Stimulated activated naive CD8-positive, alpha-beta T cell treated with anti-CD3 and anti-CD28 coated beads, Interleukin-15, Interleukin-2, amounts not matched to agents 100 ng/mL and 50 ng/mL, for 24 hours (primary cell): ENCODE results near the gene AKAP10.
"Not testable (repeated sequence)": the region's sequence is repeated elsewhere in the genome, so short reads cannot be mapped to it uniquely, and the experiment has no call there.

Source experiments
- H3K27ac Mint-ChIP-seq: one replicate; pipeline ENCODE4 v1.8.0; 2021; ENCODE audit warnings: mild to moderate bottlenecking, mixed read lengths
- H3K27me3 Mint-ChIP-seq: one replicate; pipeline ENCODE4 v1.8.0; 2021; ENCODE audit warnings: mixed read lengths
- H3K36me3 Mint-ChIP-seq: one replicate; pipeline ENCODE4 v1.8.0; 2021; ENCODE audit warnings: low read depth, mixed read lengths
- H3K4me1 Mint-ChIP-seq: one replicate; pipeline ENCODE4 v1.8.0; 2021; ENCODE audit warnings: low read depth, mixed read lengths
- H3K4me3 Mint-ChIP-seq: one replicate; pipeline ENCODE4 v1.8.0; 2021; ENCODE audit warnings: mild to moderate bottlenecking, mixed read lengths
- H3K9me3 Mint-ChIP-seq: one replicate; pipeline ENCODE4 v1.8.0; 2021; ENCODE audit warnings: mixed read lengths

The AKAP10 gene

GRCh38 chr17:19877364-19877945 is 100.2 kb downstream of the AKAP10 start:
- Mint-ChIP-seq H3K27ac (no peak overlapping the region), H3K9me3 (no peaks in the 10 kb centered on the region), H3K4me1 (peaks cover 33% of the 10 kb centered on the region), H3K36me3 (no peaks in the 10 kb centered on the region), H3K27me3 (no peaks in the 10 kb centered on the region), H3K4me3 (no peak overlapping the region)

GRCh38 chr17:19876529-19877161 is 101.0 kb downstream of the AKAP10 start:
- Mint-ChIP-seq H3K9me3 (no peaks in the 10 kb centered on the region), H3K4me3 (peak overlapping the region; percentile 47), H3K27me3 (no peaks in the 10 kb centered on the region), H3K27ac (peak overlapping the region; percentile 76), H3K4me1 (peaks cover 33% of the 10 kb centered on the region), H3K36me3 (no peaks in the 10 kb centered on the region)

GRCh38 chr17:19874256-19874655 is 103.4 kb downstream of the AKAP10 start:
- Mint-ChIP-seq H3K27me3 (no peaks in the 10 kb centered on the region), H3K27ac (no peak overlapping the region), H3K4me1 (peaks cover 36% of the 10 kb centered on the region), H3K9me3 (no peaks in the 10 kb centered on the region), H3K4me3 (no peak overlapping the region), H3K36me3 (no peaks in the 10 kb centered on the region)

GRCh38 chr17:19873346-19873745 is 104.3 kb downstream of the AKAP10 start:
- H3K27ac Mint-ChIP-seq: no peak overlapping the region
- no peaks in the 10 kb centered on the region for H3K27me3 Mint-ChIP-seq
- no peaks in the 10 kb centered on the region for H3K9me3 Mint-ChIP-seq
- peaks cover 31% of the 10 kb centered on the region for H3K4me1 Mint-ChIP-seq
- H3K4me3 Mint-ChIP-seq: no peak overlapping the region
- H3K36me3 Mint-ChIP-seq: no peaks in the 10 kb centered on the region

- Mint-ChIP-seq H3K27ac (no peak overlapping the region), H3K9me3 (no peaks in the 10 kb centered on the region), H3K4me3 (peak overlapping the region; percentile 65), H3K4me1 (peaks cover 21% of the 10 kb centered on the region), H3K36me3 (no peaks in the 10 kb centered on the region), H3K27me3 (no peaks in the 10 kb centered on the region)
These were observed 109.6 kb downstream of the AKAP10 start for GRCh38 chr17:19868079-19868395.

- H3K4me1 Mint-ChIP-seq: peaks cover 21% of the 10 kb centered on the region
- H3K9me3 Mint-ChIP-seq: no peaks in the 10 kb centered on the region
- H3K36me3 Mint-ChIP-seq: peaks cover 3% of the 10 kb centered on the region
- H3K27me3 Mint-ChIP-seq: no peaks in the 10 kb centered on the region
- peak within 1 kb of the TSS; percentile 61 for H3K27ac Mint-ChIP-seq
- H3K4me3 Mint-ChIP-seq: peak within 1 kb of the TSS; percentile 83
These were observed 110.1 kb downstream of the AKAP10 start, which contains the start of gene ULK2 for GRCh38 chr17:19867329-19868078. Gene ULK2, minus strand, starts transcription at chr17:19867936. Its CDS starts 519 bp downstream, at chr17:19867417.

- peak overlapping the region; percentile 61 for H3K27ac Mint-ChIP-seq
- no peaks in the 10 kb centered on the region for H3K27me3 Mint-ChIP-seq
- H3K4me1 Mint-ChIP-seq: peaks cover 21% of the 10 kb centered on the region
- peaks cover 3% of the 10 kb centered on the region for H3K36me3 Mint-ChIP-seq
- no peaks in the 10 kb centered on the region for H3K9me3 Mint-ChIP-seq
- peak overlapping the region; percentile 83 for H3K4me3 Mint-ChIP-seq
These were observed 110.6 kb downstream of the AKAP10 start for GRCh38 chr17:19867079-19867328.

GRCh38 chr17:19865021-19865420 is 112.6 kb downstream of the AKAP10 start:
- Mint-ChIP-seq H3K27ac (no peak overlapping the region), H3K36me3 (peaks cover 3% of the 10 kb centered on the region), H3K9me3 (no peaks in the 10 kb centered on the region), H3K4me1 (peaks cover 17% of the 10 kb centered on the region), H3K4me3 (no peak overlapping the region), H3K27me3 (no peaks in the 10 kb centered on the region)

GRCh38 chr17:19860647-19861177 is 116.9 kb downstream of the AKAP10 start:
- H3K4me1 Mint-ChIP-seq, H3K27me3 Mint-ChIP-seq, H3K9me3 Mint-ChIP-seq, H3K36me3 Mint-ChIP-seq, H3K27ac Mint-ChIP-seq, H3K4me3 Mint-ChIP-seq: not testable (repeated sequence)

GRCh38 chr17:19857640-19858039 is 120.0 kb downstream of the AKAP10 start:
- no peak overlapping the region for H3K4me3 Mint-ChIP-seq
- H3K27ac Mint-ChIP-seq: no peak overlapping the region
- H3K36me3 Mint-ChIP-seq: peaks cover 9% of the 10 kb centered on the region
- H3K4me1 Mint-ChIP-seq: no peaks in the 10 kb centered on the region
- no peaks in the 10 kb centered on the region for H3K27me3 Mint-ChIP-seq
- no peaks in the 10 kb centered on the region for H3K9me3 Mint-ChIP-seq
